ENCODE results near the gene ZC3H4.

The ZC3H4 gene

GRCh38 chr19:47049307-47049700 lies 64.3 kb downstream of the ZC3H4 start:
- no peak for DNase-seq (ENCODE audit: low spot score)

DNA sequence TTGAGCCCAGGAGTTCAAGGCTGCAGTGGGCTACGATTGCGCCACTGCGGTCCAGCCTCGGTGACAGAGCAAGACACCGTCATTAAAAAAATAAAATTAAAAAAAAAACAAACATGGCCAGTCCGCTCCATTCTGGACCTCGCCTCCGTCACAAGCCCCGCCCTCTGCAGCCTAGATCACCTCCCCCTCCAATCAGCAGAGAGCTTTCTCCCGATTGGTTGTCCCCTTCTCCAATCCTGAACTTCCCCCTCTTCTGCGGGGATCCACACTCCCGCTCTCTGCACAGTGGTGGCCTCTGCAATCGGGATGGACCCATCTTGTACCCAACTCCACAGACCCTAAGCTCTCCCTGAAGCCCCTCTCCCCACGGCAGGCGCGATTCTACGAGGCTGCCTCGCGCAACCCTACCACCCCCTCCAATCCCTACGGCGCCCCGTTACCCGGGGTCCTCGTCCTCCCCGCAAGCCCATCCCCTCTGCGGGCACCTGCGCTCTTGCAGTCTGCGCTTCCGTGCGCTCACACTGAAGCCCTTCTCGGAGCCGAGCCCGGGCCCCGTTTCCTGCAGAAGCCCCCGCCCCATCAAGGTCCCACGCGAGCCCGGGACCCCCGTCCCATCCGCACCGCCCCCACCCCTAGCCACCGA lies 65.7 kb downstream of the ZC3H4 start:
- DNase-seq (ENCODE audit: low spot score): peak; percentile 85

GRCh38 chr19:47047272-47047762 lies 66.3 kb downstream of the ZC3H4 start:
- no peak for DNase-seq (ENCODE audit: low spot score)

DNA sequence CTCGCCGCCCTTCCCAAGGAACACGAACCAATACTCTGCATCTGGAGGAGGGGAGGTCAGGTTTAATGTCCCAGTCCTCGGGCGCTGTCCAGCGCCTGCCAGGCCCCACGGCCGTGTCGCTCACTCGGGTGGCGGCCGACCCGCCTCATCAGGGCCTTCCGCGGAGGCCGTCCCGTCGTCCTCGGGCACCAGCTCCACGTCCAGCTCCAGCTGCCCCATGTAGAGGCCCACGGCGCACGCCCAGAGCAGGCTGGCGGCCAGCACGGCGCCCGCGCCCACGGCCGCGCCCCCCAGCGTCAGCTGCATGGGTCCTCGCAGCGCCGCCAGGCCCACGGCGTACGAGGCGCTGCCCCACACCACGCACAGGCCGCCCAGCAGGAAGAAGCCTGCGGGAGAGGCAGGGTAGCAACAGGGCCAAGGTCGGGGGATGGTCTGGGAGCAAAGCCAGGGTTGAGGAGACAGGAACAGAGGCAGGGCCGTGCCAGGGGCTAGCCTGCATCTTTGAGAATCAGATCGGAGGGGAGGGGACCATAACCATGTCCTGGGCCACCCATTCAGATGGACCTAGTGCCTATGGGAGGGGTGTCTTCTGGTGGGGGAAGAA lies 67.6 kb downstream of the ZC3H4 start:
- no peak for DNase-seq (ENCODE audit: low spot score)

DNA sequence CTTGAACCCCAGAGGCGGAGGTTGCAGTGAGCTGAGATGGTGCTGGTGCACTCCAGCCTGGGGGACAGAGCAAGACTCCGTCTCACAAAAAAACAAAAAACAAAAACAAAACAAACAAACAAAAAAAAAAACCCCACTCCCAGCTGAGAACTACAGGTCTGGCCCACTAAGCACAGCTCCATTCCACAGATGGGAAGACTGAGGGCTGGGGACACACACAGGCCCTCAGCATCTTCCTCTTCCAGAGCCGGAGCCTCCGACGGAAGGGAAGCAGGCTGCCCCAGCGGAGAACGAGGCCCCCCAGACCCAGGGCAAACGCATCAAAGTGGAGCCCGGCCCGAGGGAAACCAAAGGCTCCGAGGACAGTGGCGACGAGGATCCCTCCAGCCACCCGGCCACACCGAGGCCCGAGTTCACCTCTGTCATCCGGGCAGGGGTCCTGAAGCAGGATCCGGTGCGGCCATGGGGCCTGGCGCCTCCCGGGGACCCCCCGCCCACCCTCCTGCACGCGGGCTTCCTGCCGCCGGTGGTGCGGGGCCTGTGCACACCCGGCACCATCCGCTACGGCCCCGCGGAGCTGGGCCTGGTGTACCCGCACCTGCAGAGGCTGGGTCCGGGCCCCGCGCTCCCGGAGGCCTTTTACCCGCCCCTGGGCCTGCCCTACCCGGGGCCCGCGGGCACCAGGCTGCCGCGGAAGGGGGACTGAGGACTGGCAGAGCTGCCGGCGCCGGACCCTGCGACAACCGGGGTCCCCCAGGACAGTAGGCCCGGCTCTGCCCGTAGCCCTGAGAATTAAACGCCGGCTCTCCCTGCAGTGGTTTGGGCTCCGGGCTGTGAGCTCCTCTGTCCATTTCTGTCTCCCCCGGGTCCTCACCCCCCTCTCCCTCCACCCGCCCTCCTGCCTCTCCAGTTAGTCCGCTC lies 68.4 kb downstream of the ZC3H4 start:
- no peak for DNase-seq (ENCODE audit: low spot score)

GRCh38 chr19:47040869-47041268 lies 72.7 kb downstream of the ZC3H4 start:
- no peak for DNase-seq (ENCODE audit: low spot score)

GRCh38 chr19:47039239-47039874 lies 74.2 kb downstream of the ZC3H4 start:
- no peak for DNase-seq (ENCODE audit: low spot score)

GRCh38 chr19:47037766-47038165 lies 75.8 kb downstream of the ZC3H4 start:
- no peak for DNase-seq (ENCODE audit: low spot score)

DNA sequence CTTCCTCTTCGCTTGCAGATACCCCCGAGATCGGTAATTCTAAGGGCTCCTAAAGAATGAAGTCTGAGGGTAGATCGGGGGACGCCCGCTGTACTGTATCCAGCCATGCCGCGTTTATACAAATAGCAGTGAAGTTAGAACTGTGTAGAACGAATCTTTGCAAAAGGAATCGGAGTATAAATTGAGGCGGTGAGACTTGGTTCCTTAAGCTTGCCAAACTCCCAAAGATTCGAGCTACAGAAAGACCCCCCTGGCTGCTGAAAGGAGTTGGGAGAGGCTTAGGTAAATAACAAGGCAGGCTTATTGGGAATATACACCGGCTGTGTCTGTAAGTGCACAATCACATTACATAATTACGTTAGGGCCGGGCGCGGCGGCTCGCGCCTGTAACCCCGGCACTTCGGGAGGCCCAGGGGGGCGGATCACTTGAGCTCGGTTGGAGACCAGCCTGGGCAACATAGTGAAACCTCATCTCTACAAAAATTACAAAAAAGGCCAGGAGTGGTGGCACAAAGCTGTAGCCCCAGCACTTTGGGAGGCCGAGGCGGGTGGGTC lies 77.4 kb downstream of the ZC3H4 start:
- DNase-seq (ENCODE audit: low spot score): no peak

GRCh38 chr19:47035127-47036096 lies 78.2 kb downstream of the ZC3H4 start:
- peak; percentile 55 for DNase-seq (ENCODE audit: low spot score)

DNA sequence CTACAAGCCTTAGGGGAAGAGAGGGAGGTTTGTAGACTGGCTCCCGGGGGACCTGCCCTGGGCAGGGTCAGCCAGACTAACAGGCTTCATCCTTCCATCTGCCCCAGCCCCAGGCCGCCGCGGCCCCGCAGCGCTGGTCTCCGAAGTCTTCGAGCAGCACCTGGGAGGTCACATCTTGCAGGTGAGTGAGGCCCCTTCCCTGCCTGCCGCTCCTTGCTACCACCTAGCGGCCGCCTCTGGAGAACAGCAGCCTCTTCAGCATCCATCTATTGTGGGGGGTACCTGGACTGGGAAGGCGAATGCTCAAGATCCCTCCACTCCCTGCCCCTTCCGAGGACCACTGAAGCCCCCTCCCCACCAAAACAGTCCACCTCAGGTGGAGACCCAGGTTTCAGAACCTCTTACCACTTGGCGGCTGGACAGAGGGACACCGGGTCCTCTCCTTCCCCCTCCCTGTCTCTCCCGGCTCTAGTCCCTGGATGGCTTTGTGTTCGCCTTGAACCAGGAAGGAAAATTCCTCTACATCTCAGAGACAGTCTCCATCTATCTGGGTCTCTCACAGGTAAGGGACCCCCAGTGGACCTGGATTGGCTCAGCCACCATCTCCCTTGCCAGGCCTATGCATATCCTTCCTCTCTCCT lies 81.3 kb downstream of the ZC3H4 start:
- DNase-seq (ENCODE audit: low spot score): no peak

GRCh38 chr19:47028195-47028601 lies 85.4 kb downstream of the ZC3H4 start:
- no peak for DNase-seq (ENCODE audit: low spot score)

- DNase-seq (ENCODE audit: low spot score): no peak
Measured at GRCh38 chr19:47027586-47028088, 85.9 kb downstream of the ZC3H4 start.

- DNase-seq (ENCODE audit: low spot score): no peak
Measured at GRCh38 chr19:47026889-47027288, 86.7 kb downstream of the ZC3H4 start.

DNA sequence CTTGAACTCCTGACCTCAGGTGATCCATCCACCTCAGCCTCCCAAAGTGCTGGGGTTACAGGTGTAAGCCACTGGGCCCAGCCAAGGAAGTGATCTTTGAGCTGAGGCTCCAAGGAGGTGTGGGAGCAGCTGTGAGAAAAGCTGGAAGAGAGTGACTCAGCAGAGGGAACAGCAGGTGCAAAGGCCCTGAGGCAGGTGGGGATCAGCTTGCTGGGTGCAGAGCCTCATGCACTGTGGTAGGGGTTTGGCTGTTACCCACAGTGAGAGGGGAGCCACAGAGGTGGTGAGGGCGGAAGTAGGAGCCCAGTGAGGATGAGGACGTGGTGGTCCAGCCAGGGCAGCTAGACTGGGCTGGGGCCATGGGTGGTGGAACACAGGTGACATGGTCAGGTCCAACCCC lies 87.4 kb downstream of the ZC3H4 start:
- no peak for DNase-seq (ENCODE audit: low spot score)

GRCh38 chr19:47024502-47024901 lies 89.1 kb downstream of the ZC3H4 start:
- DNase-seq (ENCODE audit: low spot score): no peak

GRCh38 chr19:47023448-47023794 lies 90.2 kb downstream of the ZC3H4 start:
- DNase-seq (ENCODE audit: low spot score): no peak

GRCh38 chr19:47022541-47023447 lies 90.8 kb downstream of the ZC3H4 start:
- no peak for DNase-seq (ENCODE audit: low spot score)

DNA sequence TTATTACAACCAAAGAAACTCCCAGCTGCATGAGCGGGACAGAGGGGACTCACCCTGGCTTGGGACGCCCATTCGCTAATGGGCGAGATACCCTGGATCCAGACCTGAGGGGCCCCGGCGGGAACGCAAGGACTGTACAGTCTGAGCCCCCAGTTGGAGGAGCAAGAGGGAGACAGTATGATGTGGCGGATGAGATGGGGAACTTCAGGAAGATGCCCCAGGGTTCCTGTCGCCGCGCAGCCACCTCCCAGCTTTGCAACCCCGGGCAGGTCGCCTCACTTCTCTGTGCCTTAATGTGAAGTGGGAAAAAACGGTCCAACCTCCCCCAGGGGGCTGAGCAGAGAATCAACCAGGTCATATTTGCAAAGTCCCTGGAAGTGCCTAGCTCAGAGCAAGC lies 91.4 kb downstream of the ZC3H4 start:
- DNase-seq (ENCODE audit: low spot score): no peak
